Osteoblast (primary cell): ENCODE measurements around the gene ASIC4. TPM values are rescaled to one million over a fixed set of nuclear protein-coding genes. Genes with fewer than 3 reads are reported as not detected.
A peak's percentile ranks its signal among the peaks of the same experiment; 100 is the strongest.

Experiments used
- DNase-seq: peaks from one replicate; pipeline ENCODE4 v3.0.0; 2011; ENCODE audit warnings: low spot score, mixed read lengths; ENCODE audit not compliant: insufficient read length; ENCODE audit errors: missing footprints
- H2AFZ ChIP-seq: 2 replicates; pipeline ENCODE4 v1.6.0; 2011; ENCODE audit warnings: mild to moderate bottlenecking, low read length
- H3K27ac ChIP-seq: 2 replicates; pipeline ENCODE4 v1.5.1; 2011; ENCODE audit warnings: mild to moderate bottlenecking, low read depth, low read length, moderate library complexity
- H3K27me3 ChIP-seq: 2 replicates; pipeline ENCODE4 v1.6.0; 2012; ENCODE audit warnings: mild to moderate bottlenecking, control low read depth, inconsistent platforms, low read length, moderate library complexity; ENCODE audit not compliant: insufficient read depth
- H3K36me3 ChIP-seq: 2 replicates; pipeline ENCODE4 v1.5.1; 2011; ENCODE audit warnings: mild to moderate bottlenecking, low read length, control low read depth, moderate library complexity; ENCODE audit not compliant: insufficient read depth
- H3K4me1 ChIP-seq: 2 replicates; pipeline ENCODE4 v1.5.1; 2011; ENCODE audit warnings: mild to moderate bottlenecking, low read length, control low read depth, moderate library complexity; ENCODE audit not compliant: insufficient read depth
- H3K4me2 ChIP-seq: 2 replicates; pipeline ENCODE4 v1.6.0; 2011; ENCODE audit warnings: mild to moderate bottlenecking, low read length; ENCODE audit not compliant: insufficient read depth
- H3K4me3 ChIP-seq: fragments of 200-600 bp; sonication (generic); 3 replicates; pipeline ENCODE4 v1.5.1; 2012; ENCODE audit warnings: mild to moderate bottlenecking, low read length, inconsistent platforms; ENCODE audit not compliant: insufficient read depth
- H3K79me2 ChIP-seq: 2 replicates; pipeline ENCODE4 v1.6.0; 2012; ENCODE audit warnings: mild to moderate bottlenecking, low read length, control low read depth, inconsistent platforms; ENCODE audit not compliant: insufficient read depth
- H3K9me3 ChIP-seq: 2 replicates; pipeline ENCODE4 v1.5.1; 2011; ENCODE audit warnings: low read depth, low read length, control low read depth
- H4K20me1 ChIP-seq: 2 replicates; pipeline ENCODE4 v1.6.0; 2012; ENCODE audit warnings: mild to moderate bottlenecking, low read length, control low read depth; ENCODE audit not compliant: insufficient read depth
- CTCF ChIP-seq: IDR thresholded peaks from 2 replicates; pipeline ENCODE4 v1.5.1; 2011; ENCODE audit warnings: mild to moderate bottlenecking, low read depth, low read length, moderate library complexity; ENCODE audit errors: extremely low read depth
- total RNA-seq: library from RNA; depleted of rRNA; stranded (reverse); fragments of >200 nt; gene quantifications from 2 replicates; pipeline ENCODE4 v1.2.3, GENCODE V29; 2012

The ASIC4 gene
- total RNA-seq, 1 donor, result not detected

DNA sequence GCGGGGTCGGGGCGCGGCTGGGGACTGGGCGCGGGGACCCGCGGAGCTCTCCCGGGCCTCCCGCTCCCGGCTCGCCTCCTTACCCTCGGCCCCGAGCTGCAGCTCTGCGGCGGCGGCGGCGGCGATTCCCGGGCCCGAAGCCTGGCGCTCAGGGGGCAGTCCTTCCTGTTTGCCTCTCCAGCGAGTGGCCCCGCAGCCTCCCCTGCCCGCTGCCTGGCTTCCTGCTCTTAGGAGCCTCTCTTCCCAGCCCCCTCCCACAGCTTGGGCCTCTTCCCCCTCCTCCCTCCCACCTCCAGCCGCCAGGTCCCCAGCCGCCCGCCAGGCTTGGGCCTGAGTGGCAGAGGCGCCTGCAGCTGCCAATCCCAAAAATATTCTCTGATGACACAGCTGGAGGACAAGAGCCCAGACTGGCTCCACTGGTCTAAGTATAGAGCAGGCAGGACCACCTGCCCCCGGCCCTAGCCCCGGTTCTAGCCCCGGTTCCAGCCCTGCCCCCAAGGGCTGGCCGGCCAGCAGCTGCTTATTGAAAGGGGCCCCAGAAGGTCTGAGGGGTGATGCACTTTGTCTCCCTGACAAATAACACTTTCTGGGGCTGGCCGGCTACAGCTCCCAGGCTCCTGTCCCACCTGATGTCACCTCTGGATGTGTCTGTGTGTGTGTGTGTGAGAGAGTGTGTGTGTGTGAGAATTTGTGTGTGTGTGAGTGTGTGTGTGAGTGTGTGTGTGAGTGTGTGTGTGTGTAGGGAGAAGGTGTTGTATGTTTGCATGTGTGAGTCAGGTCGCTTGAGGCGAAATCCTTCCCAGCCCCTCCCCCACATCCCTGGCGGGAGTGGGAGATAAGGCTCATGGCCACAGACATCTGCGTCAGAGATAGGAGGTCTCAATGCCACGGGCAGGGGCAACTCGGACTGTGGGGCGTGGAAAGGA lies 57.3 kb downstream of the ASIC4 start, which contains the start of gene OBSL1:
Gene OBSL1, minus strand, starts transcription at position 229 of the 926 bp plus-strand sequence. CDS start 307 bp downstream, outside the sequence.
- H3K27ac ChIP-seq, result no peak within 1 kb of the TSS
- H3K79me2 ChIP-seq, result peaks cover 4% of the 10 kb centered on the region
- peaks cover 9% of the 10 kb centered on the region for H4K20me1 ChIP-seq
- H3K4me2 ChIP-seq, result peak within 1 kb of the TSS; percentile 81
- H3K27me3 ChIP-seq, result peaks cover 15% of the 10 kb centered on the region
- TF ChIP-seq CTCF, result no peak
- no peaks in the 10 kb centered on the region for H3K4me1 ChIP-seq
- no peaks in the 10 kb centered on the region for H3K9me3 ChIP-seq
- peak; percentile 98 for DNase-seq
- H2AFZ ChIP-seq, result peak within 1 kb of the TSS; percentile 63
- H3K4me3 ChIP-seq, result peak within 1 kb of the TSS; percentile 78
- H3K36me3 ChIP-seq, result peaks cover 10% of the 10 kb centered on the region

- H4K20me1 ChIP-seq, result peaks cover 7% of the 10 kb centered on the region
- H3K36me3 ChIP-seq, result peaks cover 10% of the 10 kb centered on the region
- H3K9me3 ChIP-seq, result no peaks in the 10 kb centered on the region
- H3K27ac ChIP-seq, result no peak within 1 kb of the TSS
- H3K4me3 ChIP-seq, result peak within 1 kb of the TSS; percentile 78
- peak within 1 kb of the TSS; percentile 61 for H3K4me2 ChIP-seq
- H3K4me1 ChIP-seq, result no peaks in the 10 kb centered on the region
- peaks cover 23% of the 10 kb centered on the region for H3K27me3 ChIP-seq
- peak within 1 kb of the TSS; percentile 63 for H2AFZ ChIP-seq
- peak; percentile 90 for DNase-seq
- no peak for TF ChIP-seq CTCF
- peaks cover 4% of the 10 kb centered on the region for H3K79me2 ChIP-seq
Observed at GRCh38 chr2:219572237-219573001, 58.1 kb downstream of the ASIC4 start, which contains the start of gene INHA. Gene INHA, plus strand, starts transcription at chr2:219572310. Its CDS starts 65 bp downstream, at chr2:219572375.

GRCh38 chr2:219573166-219573565 lies 58.9 kb downstream of the ASIC4 start:
- Histone ChIP-seq H3K4me1 (no peaks in the 10 kb centered on the region), H2AFZ (no peak overlapping the region), H3K27ac (no peak overlapping the region), H3K27me3 (peaks cover 31% of the 10 kb centered on the region), H3K4me3 (no peak overlapping the region), H3K4me2 (no peak overlapping the region), H3K9me3 (no peaks in the 10 kb centered on the region), H4K20me1 (peaks cover 7% of the 10 kb centered on the region), H3K79me2 (peaks cover 4% of the 10 kb centered on the region), H3K36me3 (peaks cover 10% of the 10 kb centered on the region)
- TF ChIP-seq CTCF, result no peak
- no peak for DNase-seq
